GM23338 (cell line): ENCODE data around the gene WAPL. TPM values are rescaled to one million over a fixed set of nuclear protein-coding genes. Genes with fewer than 3 reads are reported as not detected.

ENCODE experiments used
- ATAC-seq: fragments of 200-7000 bp; cut with Tn5 transposase; 3 replicates; pipeline ENCODE4 v1.9.1; 2020
- DNase-seq: peaks from one replicate; pipeline ENCODE4 v3.0.0-alpha.2; 2015; ENCODE audit warnings: low spot score
- H2AFZ ChIP-seq: fragments of 200-600 bp; sonication (generic); 2 replicates; pipeline ENCODE4 v1.8.0; 2016; ENCODE audit warnings: antibody characterized with exemption, mild to moderate bottlenecking, moderate library complexity
- H3F3A ChIP-seq: fragments of 200-600 bp; sonication (generic); replicated peaks from 2 replicates; pipeline ENCODE4 v1.8.0; 2017; ENCODE audit warnings: antibody characterized with exemption, mixed run types, low read depth
- H3K27ac ChIP-seq: fragments of 200-600 bp; sonication (generic); 2 replicates; pipeline ENCODE4 v1.6.1; 2016; ENCODE audit warnings: low read depth
- H3K27me3 ChIP-seq: fragments of 200-600 bp; sonication (generic); 2 replicates; pipeline ENCODE4 v1.8.0; 2016; ENCODE audit warnings: mild to moderate bottlenecking, mixed run types, moderate library complexity; ENCODE audit not compliant: insufficient read depth
- H3K36me3 ChIP-seq: fragments of 200-600 bp; sonication (generic); 2 replicates; pipeline ENCODE4 v1.8.0; 2016; ENCODE audit warnings: mild to moderate bottlenecking; ENCODE audit not compliant: insufficient read depth
- H3K4me1 ChIP-seq: fragments of 200-600 bp; sonication (generic); 2 replicates; pipeline ENCODE4 v1.8.0; 2016; ENCODE audit warnings: mild to moderate bottlenecking, moderate library complexity; ENCODE audit not compliant: insufficient read depth
- H3K4me2 ChIP-seq: fragments of 200-600 bp; sonication (generic); 2 replicates; pipeline ENCODE4 v1.7.1; 2017; ENCODE audit warnings: mixed run types
- H3K4me3 ChIP-seq: fragments of 200-600 bp; sonication (generic); 2 replicates; pipeline ENCODE4 v1.6.1; 2016; ENCODE audit warnings: mixed run types
- H3K79me2 ChIP-seq: fragments of 200-600 bp; sonication (generic); replicated peaks from 2 replicates; pipeline ENCODE4 v1.8.0; 2017; ENCODE audit warnings: mild to moderate bottlenecking; ENCODE audit not compliant: insufficient read depth
- H3K9me2 ChIP-seq: fragments of 200-600 bp; sonication (generic); 2 replicates; pipeline ENCODE4 v1.8.0; 2017; ENCODE audit not compliant: insufficient read depth
- H4K20me1 ChIP-seq: fragments of 200-600 bp; sonication (generic); replicated peaks from 2 replicates; pipeline ENCODE4 v1.8.0; 2017; ENCODE audit warnings: mild to moderate bottlenecking; ENCODE audit not compliant: insufficient read depth
- H3K27ac Mint-ChIP-seq: 2 replicates; pipeline ENCODE4 v1.8.0; 2020; ENCODE audit warnings: inconsistent platforms, mild to moderate bottlenecking, moderate library complexity, mixed read lengths
- H3K27me3 Mint-ChIP-seq: 3 replicates; pipeline ENCODE4 v1.8.0; 2022; ENCODE audit warnings: low read depth, mild to moderate bottlenecking, moderate library complexity, mixed read lengths, inconsistent platforms; ENCODE audit not compliant: insufficient read depth, poor library complexity
- H3K36me3 Mint-ChIP-seq: 3 replicates; pipeline ENCODE4 v1.8.0; 2021; ENCODE audit warnings: low read depth, mild to moderate bottlenecking, inconsistent platforms, moderate library complexity, mixed read lengths
- H3K4me1 Mint-ChIP-seq: 3 replicates; pipeline ENCODE4 v1.8.0; 2020; ENCODE audit warnings: mild to moderate bottlenecking, inconsistent platforms, mixed read lengths
- H3K4me3 Mint-ChIP-seq: 3 replicates; pipeline ENCODE4 v1.8.0; 2021; ENCODE audit warnings: moderate library complexity, mild to moderate bottlenecking, inconsistent platforms, mixed read lengths
- H3K9me3 Mint-ChIP-seq: 3 replicates; pipeline ENCODE4 v1.8.0; 2020; ENCODE audit warnings: moderate library complexity, mild to moderate bottlenecking, inconsistent platforms, mixed read lengths
- CREB1 ChIP-seq: fragments of 250-450 bp; sonication (Bioruptor Pico); IDR thresholded peaks from 2 replicates; pipeline ENCODE4 v1.5.0; 2020; ENCODE audit warnings: low read depth, mild to moderate bottlenecking, moderate library complexity
- CTCF ChIP-seq, 2 experiments: fragments of 200-600 bp in 1 of 2; sonication (generic) in 1 of 2; conservative IDR thresholded peaks; 2 replicates each; pipeline versions ENCODE4 v1.5.1 to v1.6.1; 2016 to 2017; ENCODE audit warnings: antibody characterized with exemption in 2 of 2, low read depth in 2 of 2, mild to moderate bottlenecking in 2 of 2, moderate library complexity in 1 of 2
- ETS1 ChIP-seq: IDR thresholded peaks from 2 replicates; pipeline ENCODE4 v1.6.1; 2016; ENCODE audit warnings: antibody characterized with exemption
- EZH2 ChIP-seq: fragments of 200-600 bp; sonication (generic); IDR thresholded peaks from one replicate; pipeline ENCODE4 v1.8.0; 2017; ENCODE audit warnings: antibody characterized with exemption, mild to moderate bottlenecking, low read depth; ENCODE audit not compliant: unreplicated experiment
- EZH2phosphoT487 ChIP-seq: fragments of 200-600 bp; sonication (generic); IDR thresholded peaks from one replicate; pipeline ENCODE4 v1.8.1; 2018; ENCODE audit warnings: antibody characterized with exemption; ENCODE audit not compliant: unreplicated experiment
- JUNB ChIP-seq: IDR thresholded peaks from one replicate; pipeline ENCODE4 v1.6.1; 2016; ENCODE audit warnings: antibody characterized with exemption; ENCODE audit not compliant: unreplicated experiment
- NANOG ChIP-seq: IDR thresholded peaks from 2 replicates; pipeline ENCODE4 v1.6.1; 2016; ENCODE audit warnings: antibody characterized with exemption, borderline replicate concordance
- POLR2AphosphoS5 ChIP-seq: IDR thresholded peaks from 2 replicates; pipeline ENCODE4 v1.6.1; 2016; ENCODE audit warnings: antibody characterized with exemption, low read depth
- REST ChIP-seq: IDR thresholded peaks from one replicate; pipeline ENCODE4 v1.6.1; 2018; ENCODE audit warnings: antibody characterized with exemption; ENCODE audit not compliant: unreplicated experiment
- STAT1 ChIP-seq: IDR thresholded peaks from one replicate; pipeline ENCODE4 v1.6.1; 2016; ENCODE audit warnings: antibody characterized with exemption; ENCODE audit not compliant: unreplicated experiment
- ZNF114 ChIP-seq: fragments of 250-450 bp; sonication (Bioruptor Pico); IDR thresholded peaks from 2 replicates; pipeline ENCODE4 v1.5.0; 2020; ENCODE audit warnings: mild to moderate bottlenecking, moderate library complexity
- ZNF331 ChIP-seq: fragments of 250-450 bp; sonication (Bioruptor Pico); IDR thresholded peaks from 2 replicates; pipeline ENCODE4 v1.5.0; 2020; ENCODE audit warnings: low read depth, mild to moderate bottlenecking, moderate library complexity
- ZNF462 ChIP-seq: fragments of 250-450 bp; sonication (Bioruptor Pico); IDR thresholded peaks from 2 replicates; pipeline ENCODE4 v1.5.0; 2020; ENCODE audit warnings: mild to moderate bottlenecking, moderate library complexity
- polyA plus RNA-seq: library from polyadenylated mRNA; unstranded; fragments of >200 nt; fragmentation: Nextera tagmentation; extraction: Ambion mirVana; gene quantifications from 2 replicates; pipeline ENCODE4 v1.2.1, GENCODE V29; 2016
- total RNA-seq: library from RNA; depleted of rRNA; stranded (reverse); fragments of >200 nt; shearing (Covaris generic); gene quantifications from 2 replicates; pipeline ENCODE4 v1.2.3, GENCODE V29; 2014

The WAPL gene
- total and polyA plus RNA-seq, 2 experiments from 2014 or later = 25.2 to 60.8 TPM

GRCh38 chr10:86409183-86409582 lies 112.4 kb downstream of the WAPL start (continued):
- no peak for TF ChIP-seq ZNF462 (CRISPR knock-in tag)

- H3K9me2 ChIP-seq = no peaks in the 10 kb centered on the region
- H3F3A ChIP-seq = peaks cover 6% of the 10 kb centered on the region; the same call in 1 of the 2 replicates
- H3K4me3 Mint-ChIP-seq = no peak overlapping the region
- H3K79me2 ChIP-seq = no peaks in the 10 kb centered on the region
- peaks cover 42% of the 10 kb centered on the region for H3K27me3 Mint-ChIP-seq
- peak overlapping the region; percentile 97 for H3K4me2 ChIP-seq
- DNase-seq = no peak
- no peaks in the 10 kb centered on the region for H3K9me3 Mint-ChIP-seq
- no peak overlapping the region for H3K27ac Mint-ChIP-seq
- H3K4me1 ChIP-seq = peaks cover 18% of the 10 kb centered on the region
- H3K4me1 Mint-ChIP-seq = peaks cover 19% of the 10 kb centered on the region
- no peaks in the 10 kb centered on the region; the same call in 1 of the 2 replicates for H4K20me1 ChIP-seq
- H3K27me3 ChIP-seq = peaks cover 46% of the 10 kb centered on the region
- H3K36me3 Mint-ChIP-seq = no peaks in the 10 kb centered on the region; the same call in 2 of the 3 replicates
- H3K36me3 ChIP-seq = no peaks in the 10 kb centered on the region; the same call in 1 of the 2 replicates
- no peak overlapping the region for H3K27ac ChIP-seq
- H3K4me3 ChIP-seq = no peak overlapping the region
- ATAC-seq = no peak
- peak overlapping the region; percentile 72; the same call in 1 of the 2 replicates for H2AFZ ChIP-seq
- TF ChIP-seq STAT1 = no peak
- no peak for TF ChIP-seq REST
- TF ChIP-seq EZH2 = no peak
- no peak for TF ChIP-seq CTCF (conservative IDR thresholded peaks at IDR 0.05; ENCODE audit: low read depth in 2 of 2)
- TF ChIP-seq NANOG = no peak
- no peak for TF ChIP-seq JUNB
- TF ChIP-seq EZH2phosphoT487 = no peak
- TF ChIP-seq ZNF114 = no peak
- no peak for TF ChIP-seq POLR2AphosphoS5
- TF ChIP-seq ZNF331 (CRISPR knock-in tag) = no peak
- no peak for TF ChIP-seq ETS1
- no peak for TF ChIP-seq CREB1 (CRISPR knock-in tag)
Measured at GRCh38 chr10:86403183-86403797, 118.3 kb downstream of the WAPL start.
